ENCODE results near the gene IL36RN.

Gene IL36RN

GRCh38 chr2:113015655-113016054, 43.3 kb upstream of the IL36RN start:
- H3K9ac ChIP-seq (ENCODE audit: low read length) = no peak overlapping the region
- H3K36me3 ChIP-seq (replicated peaks; ENCODE audit: low read depth, low read length) = peaks cover 2% of the 10 kb centered on the region
- H3K4me2 ChIP-seq (ENCODE audit: low read length) = no peak overlapping the region; the same call in 1 of the 2 replicates
- H2AFZ ChIP-seq (ENCODE audit: low read depth, low read length) = no peak overlapping the region
- no peak overlapping the region for H3K4me3 ChIP-seq (ENCODE audit: low read length)
- peaks cover 9% of the 10 kb centered on the region; the same call in 1 of the 2 replicates for H3K27me3 ChIP-seq (ENCODE audit: low read depth, low read length)
- TF ChIP-seq EZH2phosphoT487 (IDR thresholded peaks at IDR 0.05; ENCODE audit: low read depth) = no peak
- no peaks in the 10 kb centered on the region for H4K20me1 ChIP-seq (ENCODE audit: insufficient read depth, low read length)
- H3K27ac ChIP-seq (ENCODE audit: low read length) = no peak overlapping the region
- peaks cover 11% of the 10 kb centered on the region for H3K4me1 ChIP-seq (ENCODE audit: low read length)
- H3K9me3 ChIP-seq (ENCODE audit: insufficient read depth, low read length) = peaks cover 5% of the 10 kb centered on the region; the same call in 1 of the 2 replicates
- no peaks in the 10 kb centered on the region for H3K79me2 ChIP-seq (ENCODE audit: low read length)

GRCh38 chr2:113018509-113018908, 40.5 kb upstream of the IL36RN start:
- no peak overlapping the region for H3K9ac ChIP-seq (ENCODE audit: low read length)
- H3K79me2 ChIP-seq (ENCODE audit: low read length) = no peaks in the 10 kb centered on the region
- no peak for TF ChIP-seq CTCF (IDR thresholded peaks at IDR 0.05; ENCODE audit: low read depth, low read length)
- TF ChIP-seq EZH2phosphoT487 (IDR thresholded peaks at IDR 0.05; ENCODE audit: low read depth) = no peak
- H3K27ac ChIP-seq (ENCODE audit: low read length) = no peak overlapping the region
- peaks cover 22% of the 10 kb centered on the region for H3K4me1 ChIP-seq (ENCODE audit: low read length)
- peaks cover 25% of the 10 kb centered on the region for H3K27me3 ChIP-seq (ENCODE audit: low read depth, low read length)
- H3K4me2 ChIP-seq (ENCODE audit: low read length) = no peak overlapping the region
- H2AFZ ChIP-seq (ENCODE audit: low read depth, low read length) = no peak overlapping the region
- no peaks in the 10 kb centered on the region for H4K20me1 ChIP-seq (ENCODE audit: insufficient read depth, low read length)
- peaks cover 2% of the 10 kb centered on the region for H3K36me3 ChIP-seq (replicated peaks; ENCODE audit: low read depth, low read length)
- peaks cover 5% of the 10 kb centered on the region; the same call in 1 of the 2 replicates for H3K9me3 ChIP-seq (ENCODE audit: insufficient read depth, low read length)
- H3K4me3 ChIP-seq (ENCODE audit: low read length) = no peak overlapping the region

DNA sequence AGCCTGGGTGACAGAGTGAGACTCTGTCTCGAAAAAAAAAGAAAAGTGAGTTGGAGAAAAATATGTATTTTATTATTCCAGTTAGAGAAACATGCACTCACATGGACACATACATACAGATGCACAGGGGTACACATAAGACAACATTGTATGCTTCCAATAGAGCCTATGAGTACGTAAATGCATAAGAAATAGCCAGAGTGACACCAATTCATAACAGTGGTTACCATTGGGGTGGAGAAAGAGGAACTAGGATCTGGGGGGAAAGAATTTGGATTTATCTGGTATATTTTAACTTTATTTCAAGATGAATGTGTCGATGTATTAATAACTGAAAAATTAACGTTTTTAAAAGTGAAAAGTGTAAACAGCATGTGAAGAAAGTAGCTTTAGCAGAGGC, 37.7 kb upstream of the IL36RN start:
- H4K20me1 ChIP-seq (ENCODE audit: insufficient read depth, low read length) = peaks cover 4% of the 10 kb centered on the region; the same call in 1 of the 2 replicates
- H3K4me1 ChIP-seq (ENCODE audit: low read length) = peaks cover 26% of the 10 kb centered on the region
- H3K9ac ChIP-seq (ENCODE audit: low read length) = no peak overlapping the region
- peak overlapping the region; percentile 16; the same call in 1 of the 2 replicates for H3K4me3 ChIP-seq (ENCODE audit: low read length)
- TF ChIP-seq CTCF (IDR thresholded peaks at IDR 0.05; ENCODE audit: low read depth, low read length) (no peak), EZH2phosphoT487 (IDR thresholded peaks at IDR 0.05; ENCODE audit: low read depth) (no peak)
- H3K9me3 ChIP-seq (ENCODE audit: insufficient read depth, low read length) = peaks cover 5% of the 10 kb centered on the region; the same call in 1 of the 2 replicates
- no peak overlapping the region for H2AFZ ChIP-seq (ENCODE audit: low read depth, low read length)
- peaks cover 51% of the 10 kb centered on the region for H3K27me3 ChIP-seq (ENCODE audit: low read depth, low read length)
- H3K27ac ChIP-seq (ENCODE audit: low read length) = no peak overlapping the region
- peaks cover 2% of the 10 kb centered on the region for H3K36me3 ChIP-seq (replicated peaks; ENCODE audit: low read depth, low read length)
- H3K79me2 ChIP-seq (ENCODE audit: low read length) = no peaks in the 10 kb centered on the region
- peak overlapping the region; percentile 60 for H3K4me2 ChIP-seq (ENCODE audit: low read length)

DNA sequence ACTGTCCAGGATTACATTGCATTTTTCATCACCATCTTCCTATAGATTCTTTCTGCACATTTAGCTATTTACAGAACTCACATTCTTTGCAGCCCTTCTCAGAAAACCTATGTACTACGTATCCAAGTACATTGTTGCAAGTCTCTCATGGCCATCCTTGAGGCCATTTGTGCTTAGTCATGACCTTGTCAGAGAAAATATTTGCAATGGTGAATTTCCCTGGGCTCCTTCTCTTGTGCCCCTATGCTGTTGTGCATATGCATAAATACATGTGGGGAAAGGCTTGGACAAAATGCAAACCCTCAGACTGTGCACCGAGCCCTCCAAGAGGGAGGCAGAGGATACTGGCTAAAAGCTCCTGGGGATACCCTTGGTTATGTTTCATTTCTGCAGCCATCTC, 34.2 kb upstream of the IL36RN start:
- Histone ChIP-seq H3K4me2 (ENCODE audit: low read length) (no peak overlapping the region), H3K36me3 (replicated peaks; ENCODE audit: low read depth, low read length) (no peaks in the 10 kb centered on the region), H4K20me1 (ENCODE audit: insufficient read depth, low read length) (peaks cover 4% of the 10 kb centered on the region; the same call in 1 of the 2 replicates), H3K4me3 (ENCODE audit: low read length) (no peak overlapping the region), H3K27me3 (ENCODE audit: low read depth, low read length) (peaks cover 74% of the 10 kb centered on the region), H3K27ac (ENCODE audit: low read length) (no peak overlapping the region), H3K9ac (ENCODE audit: low read length) (no peak overlapping the region), H2AFZ (ENCODE audit: low read depth, low read length) (no peak overlapping the region), H3K9me3 (ENCODE audit: insufficient read depth, low read length) (peaks cover 1% of the 10 kb centered on the region; the same call in 1 of the 2 replicates), H3K79me2 (ENCODE audit: low read length) (no peaks in the 10 kb centered on the region), H3K4me1 (ENCODE audit: low read length) (peaks cover 27% of the 10 kb centered on the region)
- TF ChIP-seq EZH2phosphoT487 (IDR thresholded peaks at IDR 0.05; ENCODE audit: low read depth) (no peak), CTCF (IDR thresholded peaks at IDR 0.05; ENCODE audit: low read depth, low read length) (no peak)
